Ishikawa (cell line): ENCODE results near the gene CD55.

Source experiments
- CEBPB ChIP-seq: IDR thresholded peaks from 2 replicates; pipeline ENCODE4 v1.6.1; 2012
- CREB1 ChIP-seq: IDR thresholded peaks from 2 replicates; pipeline ENCODE4 v1.6.1; 2012; ENCODE audit warnings: low read depth
- EGR1 ChIP-seq: IDR thresholded peaks from 2 replicates; pipeline ENCODE4 v1.6.1; 2012
- EP300 ChIP-seq: IDR thresholded peaks from 2 replicates; pipeline ENCODE4 v1.6.1; 2012; ENCODE audit warnings: borderline replicate concordance
- FOXM1 ChIP-seq: IDR thresholded peaks from 2 replicates; pipeline ENCODE4 v1.6.1; 2012; ENCODE audit warnings: low read depth, borderline replicate concordance
- MAX ChIP-seq: IDR thresholded peaks from 2 replicates; pipeline ENCODE4 v1.6.1; 2012
- NFIC ChIP-seq: IDR thresholded peaks from 2 replicates; pipeline ENCODE4 v1.6.1; 2012
- RAD21 ChIP-seq: IDR thresholded peaks from 2 replicates; pipeline ENCODE4 v1.6.1; 2012; ENCODE audit warnings: low read depth
- REST ChIP-seq: IDR thresholded peaks from 2 replicates; pipeline ENCODE4 v1.6.1; 2012; ENCODE audit warnings: low read depth, mild to moderate bottlenecking
- TAF1 ChIP-seq: IDR thresholded peaks from 2 replicates; pipeline ENCODE4 v1.6.1; 2012; ENCODE audit warnings: low read depth, mild to moderate bottlenecking
- TCF12 ChIP-seq: IDR thresholded peaks from 2 replicates; pipeline ENCODE4 v1.6.1; 2012; ENCODE audit warnings: low read depth
- TEAD4 ChIP-seq: IDR thresholded peaks from 2 replicates; pipeline ENCODE4 v1.6.1; 2012
- USF1 ChIP-seq: IDR thresholded peaks from 2 replicates; pipeline ENCODE4 v1.6.1; 2012
- YY1 ChIP-seq: IDR thresholded peaks from 2 replicates; pipeline ENCODE4 v1.6.1; 2012; ENCODE audit warnings: low read depth
- ZBTB7A ChIP-seq: IDR thresholded peaks from 2 replicates; pipeline ENCODE4 v1.6.1; 2012; ENCODE audit warnings: low read depth

The CD55 gene

GRCh38 chr1:207333620-207334019 lies 12.1 kb downstream of the CD55 start:
- TF ChIP-seq CREB1, result no peak

GRCh38 chr1:207334337-207334736 lies 12.9 kb downstream of the CD55 start:
- TF ChIP-seq MAX, result no peak
- no peak for TF ChIP-seq EGR1

DNA sequence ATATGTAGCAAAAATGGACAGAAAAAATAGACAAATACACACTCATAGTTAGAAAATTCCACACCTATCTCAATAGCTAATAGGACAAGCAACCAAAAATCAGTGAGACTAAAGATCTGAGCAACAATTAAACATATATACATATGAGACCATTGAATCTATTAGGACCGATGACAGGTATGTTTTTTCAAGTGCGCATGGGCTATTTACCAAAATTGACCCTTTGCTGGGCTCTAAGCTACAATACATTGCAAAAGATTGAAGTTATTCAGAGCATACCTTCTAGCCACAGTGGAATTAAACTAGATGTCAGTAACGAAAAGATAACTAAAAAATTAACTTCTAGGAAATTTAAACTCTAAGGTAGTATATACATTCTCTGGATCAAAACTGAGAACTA lies 13.7 kb downstream of the CD55 start:
- no peak for TF ChIP-seq EP300

- no peak for TF ChIP-seq RAD21
- TF ChIP-seq YY1, result no peak
- TF ChIP-seq EP300, result no peak
- TF ChIP-seq MAX, result no peak
- no peak for TF ChIP-seq TAF1
- TF ChIP-seq CREB1, result no peak
- TF ChIP-seq CEBPB, result no peak
- no peak for TF ChIP-seq EGR1
- TF ChIP-seq TCF12, result no peak
- no peak for TF ChIP-seq ZBTB7A
- no peak for TF ChIP-seq NFIC
- TF ChIP-seq REST, result no peak
These were observed 14.4 kb downstream of the CD55 start for GRCh38 chr1:207335695-207336363.

DNA sequence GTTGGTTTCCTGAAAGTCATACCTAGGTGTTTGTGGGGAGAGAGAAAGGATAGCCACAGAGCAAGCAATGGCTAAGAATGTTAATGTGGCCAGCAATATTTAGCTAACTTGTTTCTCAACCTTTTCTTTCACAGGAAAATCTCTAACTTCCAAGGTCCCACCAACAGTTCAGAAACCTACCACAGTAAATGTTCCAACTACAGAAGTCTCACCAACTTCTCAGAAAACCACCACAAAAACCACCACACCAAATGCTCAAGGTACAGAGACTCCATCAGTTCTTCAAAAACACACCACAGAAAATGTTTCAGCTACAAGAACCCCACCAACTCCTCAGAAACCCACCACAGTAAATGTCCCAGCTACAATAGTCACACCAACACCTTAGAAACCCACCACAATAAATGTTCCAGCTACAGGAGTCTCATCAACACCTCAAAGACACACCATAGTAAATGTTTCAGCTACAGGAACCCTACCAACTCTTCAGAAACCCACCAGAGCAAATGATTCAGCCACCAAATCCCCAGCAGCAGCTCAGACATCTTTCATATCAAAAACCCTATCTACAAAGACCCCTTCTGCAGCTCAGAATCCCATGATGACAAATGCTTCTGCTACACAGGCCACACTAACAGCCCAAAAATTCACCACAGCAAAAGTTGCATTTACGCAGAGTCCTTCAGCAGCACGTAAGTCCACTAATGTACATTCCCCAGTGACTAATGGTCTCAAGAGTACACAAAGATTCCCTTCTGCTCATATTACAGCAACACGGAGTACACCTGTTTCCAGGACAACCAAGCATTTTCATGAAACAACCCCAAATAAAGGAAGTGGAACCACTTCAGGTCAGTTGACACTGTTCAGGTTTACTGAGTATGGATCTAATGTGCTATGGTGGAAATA lies 15.3 kb downstream of the CD55 start:
- TF ChIP-seq TAF1 (no peak), EP300 (no peak), REST (no peak), ZBTB7A (no peak), FOXM1 (no peak), CREB1 (no peak), USF1 (no peak), RAD21 (no peak), EGR1 (no peak), TEAD4 (no peak), NFIC (no peak), TCF12 (no peak), MAX (no peak), CEBPB (no peak)

DNA sequence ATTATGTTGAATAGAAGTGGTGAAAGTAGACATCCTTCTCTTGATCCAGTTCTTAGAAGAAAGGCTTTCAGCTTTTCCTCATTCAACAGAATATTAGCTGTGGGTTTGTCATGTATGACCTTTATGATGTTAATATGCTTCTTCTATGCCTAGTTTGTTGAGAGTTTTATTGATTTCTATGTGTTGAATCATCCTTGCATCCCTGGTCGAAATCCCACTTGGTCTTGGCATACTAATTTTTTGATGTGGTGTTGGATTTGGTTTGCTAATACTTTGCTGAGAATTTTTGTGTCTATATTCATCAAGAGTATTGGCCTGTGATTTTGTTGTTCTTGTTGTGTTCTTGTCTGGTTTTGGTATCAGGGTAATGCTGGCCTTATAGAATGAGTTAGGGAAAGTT lies 20.9 kb downstream of the CD55 start:
- no peak for TF ChIP-seq REST
